ENCODE measurements around the gene ZNF804B. TPM values are rescaled to one million over a fixed set of nuclear protein-coding genes. Genes with fewer than 3 reads are reported as not detected.

The ZNF804B gene
- total RNA-seq, 1 donor from 2014 or later: not detected

GRCh38 chr7:88942815-88943501 is 183.5 kb downstream of the ZNF804B start:
- intact Hi-C loops (cut with micrococcal nuclease): no loop called here
- DNase-seq (no peak), ATAC-seq (no peak)

- intact Hi-C loops (cut with micrococcal nuclease): no loop called here
- DNase-seq: no peak
Measured at GRCh38 chr7:88951826-88952225, 192.3 kb downstream of the ZNF804B start.

GRCh38 chr7:88964418-88964817 is 204.9 kb downstream of the ZNF804B start:
- DNase-seq: no peak
- intact Hi-C loops (cut with micrococcal nuclease): no loop called here
- no peak for ATAC-seq

More at GRCh38 chr7:88951826-88952225, 192.3 kb downstream of the ZNF804B start:
- ATAC-seq: no peak

DNA sequence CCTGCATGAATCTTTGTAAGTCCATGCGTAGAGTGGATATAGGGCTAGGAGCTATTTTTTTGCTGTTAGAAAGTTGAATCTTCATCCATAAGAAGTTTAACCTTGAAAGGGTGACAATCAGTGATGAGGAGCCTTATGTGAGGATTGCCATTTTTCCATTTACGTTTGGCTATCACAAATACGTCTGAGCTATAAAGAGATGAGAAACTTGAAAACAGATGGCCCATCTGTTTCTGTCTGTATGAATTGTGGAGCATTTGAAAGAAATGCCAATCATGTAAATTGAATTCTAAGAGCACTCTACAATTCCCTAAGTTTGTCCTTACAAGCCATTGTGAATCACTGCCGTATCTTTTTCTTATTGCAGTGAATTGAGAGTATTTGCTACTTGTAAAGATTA is 205.9 kb downstream of the ZNF804B start:
- DNase-seq (no peak), ATAC-seq (no peak)
- intact Hi-C loops (cut with micrococcal nuclease): no loop called here

GRCh38 chr7:88967432-88967831 is 207.9 kb downstream of the ZNF804B start:
- intact Hi-C loops (cut with micrococcal nuclease): no loop called here
- ATAC-seq: no peak
- no peak for DNase-seq

DNA sequence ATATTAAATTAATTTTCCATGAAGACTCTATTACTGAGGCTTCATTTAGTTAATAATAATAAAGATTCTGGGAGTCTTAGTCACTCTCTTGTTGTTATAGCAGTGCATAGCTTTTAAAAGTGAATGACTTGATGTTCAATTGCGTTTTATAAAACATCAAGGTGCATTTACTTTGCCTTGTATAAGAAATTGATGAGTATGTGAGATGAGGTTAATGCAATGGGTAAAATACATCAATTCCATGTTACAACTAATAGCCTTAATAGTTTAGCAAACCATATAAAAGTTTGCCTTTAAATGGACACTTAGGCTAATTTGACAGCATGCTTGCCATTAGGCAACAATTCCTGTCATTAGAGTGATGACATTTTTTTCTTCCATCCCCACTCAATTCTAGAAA is 209.7 kb downstream of the ZNF804B start:
- intact Hi-C loops (cut with micrococcal nuclease): no loop called here
- no peak for DNase-seq
- no peak for ATAC-seq

DNA sequence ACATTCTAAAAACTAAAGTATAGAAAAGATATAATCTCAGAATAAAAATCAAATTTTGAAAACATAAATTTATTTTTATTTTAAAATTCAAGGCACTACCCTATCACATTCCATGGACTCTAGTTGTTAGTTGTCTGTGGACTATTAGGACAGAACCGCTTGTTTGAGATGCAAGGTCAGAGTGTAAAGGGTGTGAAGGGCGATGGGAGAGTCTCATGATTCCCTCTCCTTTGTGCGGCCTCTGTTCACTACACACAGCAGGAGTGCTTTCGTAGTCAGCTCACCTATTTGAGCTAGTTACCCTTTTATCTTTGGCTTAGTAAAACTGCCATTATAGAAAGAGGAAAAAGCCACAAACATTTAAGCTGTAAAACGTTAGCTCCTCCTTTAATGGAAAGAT is 225.8 kb downstream of the ZNF804B start:
- intact Hi-C loops (cut with micrococcal nuclease): no loop called here
- no peak for ATAC-seq
- DNase-seq: no peak

DNA sequence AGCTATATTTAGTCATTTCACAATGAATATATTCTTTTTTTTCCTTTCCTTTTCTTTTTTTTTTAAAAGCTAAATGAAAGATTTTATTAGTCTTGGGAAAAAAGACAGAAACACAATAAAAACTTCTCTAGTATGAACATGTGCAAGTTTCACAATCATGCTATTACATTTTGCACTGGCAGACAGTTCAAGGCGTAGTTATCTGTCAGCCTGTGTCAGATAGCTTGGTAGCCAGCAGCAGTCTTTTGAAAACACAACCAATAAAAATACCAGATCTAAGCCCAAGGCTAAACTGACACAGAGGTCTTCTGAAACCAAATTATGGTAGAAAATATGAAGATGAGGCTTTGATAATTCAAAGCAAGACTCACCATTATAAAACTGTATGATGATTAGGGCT is 241.8 kb downstream of the ZNF804B start:
- intact Hi-C loops (cut with micrococcal nuclease): no loop called here
- no peak for ATAC-seq
- no peak for DNase-seq

DNA sequence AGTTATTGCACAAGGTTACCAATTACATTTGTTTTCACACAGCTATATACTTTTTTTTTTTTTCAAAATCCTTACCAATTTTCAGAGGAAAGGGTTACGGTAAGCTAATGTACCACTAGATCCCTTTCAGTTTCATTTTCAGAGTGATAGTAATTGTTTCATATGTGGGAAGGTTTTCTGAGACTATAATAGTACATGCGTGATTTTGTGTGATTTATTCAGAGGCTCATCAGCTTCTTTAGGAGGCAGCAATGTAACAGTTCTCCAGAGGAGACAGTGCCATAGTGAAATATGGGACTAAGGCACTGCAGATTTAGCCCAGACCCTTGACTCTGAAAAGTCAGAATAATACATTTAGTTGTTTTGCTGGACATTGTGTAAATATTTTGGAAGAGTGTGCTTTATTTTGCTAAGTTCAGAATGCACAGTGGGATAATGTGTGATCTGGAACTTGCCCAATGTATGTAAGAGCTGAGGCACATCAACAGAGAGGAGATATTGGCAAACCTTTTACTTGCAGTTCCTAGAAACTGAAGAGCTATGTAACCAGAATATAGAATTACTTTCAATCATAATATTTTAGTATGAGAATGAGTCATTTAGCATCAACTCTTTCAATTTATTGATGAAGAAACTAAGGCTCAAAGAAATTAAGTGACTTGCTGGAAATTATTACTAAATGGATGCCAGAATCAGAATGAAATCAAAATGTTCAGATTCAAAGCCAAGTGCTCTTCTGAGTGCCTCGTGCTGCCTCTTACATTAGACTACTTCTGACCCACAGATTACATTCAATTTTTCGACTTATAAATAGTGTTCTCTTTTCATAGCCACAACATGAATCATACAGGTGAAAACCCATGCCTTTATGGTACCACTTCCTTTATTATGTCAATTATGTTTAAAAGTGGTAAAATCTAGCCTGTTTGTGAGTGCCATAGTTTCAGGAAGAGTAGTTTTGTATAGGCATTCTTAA is 243.8 kb downstream of the ZNF804B start:
- DNase-seq (no peak), ATAC-seq (no peak)
- intact Hi-C loops (cut with micrococcal nuclease): no loop called here

DNA sequence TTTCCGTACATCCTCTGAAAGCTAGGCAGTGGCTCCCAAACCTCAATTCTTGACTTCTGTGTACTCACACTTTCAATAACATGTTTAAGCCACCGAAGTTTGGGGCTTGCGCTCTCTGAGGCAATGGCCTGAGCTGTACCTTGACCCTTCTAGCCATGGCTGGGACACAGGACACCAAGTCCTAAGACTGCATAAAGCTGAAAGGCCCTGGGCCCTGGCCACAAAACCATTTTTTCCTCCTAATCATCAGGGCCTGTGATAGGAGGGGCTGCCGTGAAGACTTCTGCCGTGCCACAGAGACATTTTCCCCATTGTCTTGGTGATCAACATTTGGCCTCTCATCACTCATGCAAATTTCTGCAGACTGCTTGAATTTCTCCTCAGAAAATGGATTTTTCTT is 252.5 kb downstream of the ZNF804B start:
- ATAC-seq: no peak
- DNase-seq: no peak
- intact Hi-C loops (cut with micrococcal nuclease): no loop called here

GRCh38 chr7:89017695-89018094 is 258.2 kb downstream of the ZNF804B start:
- ATAC-seq (no peak), DNase-seq (no peak)
- intact Hi-C loops (cut with micrococcal nuclease): no loop called here

DNA sequence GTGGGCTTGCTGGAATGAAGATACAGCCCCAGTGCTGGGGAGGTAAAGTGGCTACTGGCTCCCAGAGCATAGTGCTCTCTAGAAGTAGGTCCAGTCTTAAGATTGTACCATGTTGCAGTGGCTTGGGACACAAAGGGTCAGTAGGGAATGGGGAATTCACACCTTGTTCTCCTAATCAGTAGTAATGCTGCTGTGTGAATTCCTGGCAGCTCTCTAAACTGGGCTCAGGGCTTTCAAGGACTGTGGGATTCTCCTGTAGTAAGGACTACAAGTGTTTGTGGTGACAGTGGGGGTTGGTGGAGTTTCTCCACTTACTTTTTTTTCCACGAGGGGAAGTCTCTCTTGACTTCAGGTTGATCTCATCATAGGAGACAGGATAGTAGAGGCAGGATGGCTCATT is 262.2 kb downstream of the ZNF804B start:
- intact Hi-C loops (cut with micrococcal nuclease): no loop called here
- ATAC-seq (no peak), DNase-seq (no peak)

DNA sequence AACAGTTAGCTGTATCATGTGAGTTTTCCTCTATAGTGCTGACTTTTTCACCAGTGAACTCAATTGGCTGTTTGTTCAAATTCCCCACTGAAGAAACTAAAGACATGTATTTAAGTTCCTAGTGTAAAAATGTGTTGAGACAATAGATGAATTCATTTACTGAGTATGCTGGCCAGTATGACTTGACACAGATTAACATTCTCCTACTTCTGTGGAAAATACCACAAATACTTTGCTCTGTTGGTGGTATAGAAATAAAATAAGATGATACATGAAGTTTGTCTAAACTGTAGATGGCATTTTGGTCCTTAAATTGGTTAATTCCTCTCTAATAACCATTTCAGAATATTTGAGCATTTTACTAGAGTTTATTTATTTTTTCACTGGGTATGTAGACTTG is 263.7 kb downstream of the ZNF804B start:
- ATAC-seq (no peak), DNase-seq (no peak)
- intact Hi-C loops (cut with micrococcal nuclease): no loop called here

- no peak for DNase-seq
- no peak for ATAC-seq
- intact Hi-C loops (cut with micrococcal nuclease): no loop called here
Measured at GRCh38 chr7:89023877-89024276, 264.4 kb downstream of the ZNF804B start.

DNA sequence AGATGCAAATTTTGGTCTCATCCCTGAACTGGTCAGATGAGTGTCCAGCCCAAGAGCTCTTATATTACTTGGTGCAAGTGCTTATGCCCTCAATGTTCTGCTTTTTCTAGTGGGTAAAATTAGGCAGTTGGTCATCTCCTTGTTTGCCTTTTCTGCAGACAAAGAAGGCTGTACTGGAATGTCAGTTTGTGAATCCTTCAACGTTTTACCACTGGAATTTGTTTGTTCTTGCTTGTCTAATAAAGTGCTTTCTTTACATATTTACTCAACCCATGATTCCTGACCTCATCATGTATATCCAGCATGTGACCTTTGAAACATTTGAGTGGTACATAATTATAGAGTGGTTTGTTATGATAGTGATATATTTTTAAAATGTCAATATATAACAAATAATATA is 268.3 kb downstream of the ZNF804B start:
- DNase-seq: no peak
- intact Hi-C loops (cut with micrococcal nuclease): no loop called here
- no peak for ATAC-seq

DNA sequence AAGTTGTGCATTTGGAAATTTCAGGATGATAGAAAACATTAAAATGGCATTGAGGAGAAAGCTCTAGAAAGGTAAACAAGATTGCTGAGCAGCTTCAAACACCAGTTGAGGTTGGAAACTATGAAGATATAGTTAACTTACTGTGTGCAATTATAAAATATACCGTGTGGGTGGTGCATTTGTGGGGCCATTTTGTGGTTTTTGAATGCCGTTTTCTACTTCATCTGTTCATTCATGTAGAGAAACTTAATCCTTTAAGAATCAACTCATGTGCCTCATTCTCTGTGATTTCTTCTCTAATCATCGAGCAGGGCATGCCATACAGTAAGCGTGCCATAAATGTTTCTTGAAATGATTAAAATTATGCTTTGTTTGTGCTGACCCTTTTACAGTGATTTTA is 268.8 kb downstream of the ZNF804B start:
- DNase-seq (no peak), ATAC-seq (no peak)
- intact Hi-C loops (cut with micrococcal nuclease): no loop called here

DNA sequence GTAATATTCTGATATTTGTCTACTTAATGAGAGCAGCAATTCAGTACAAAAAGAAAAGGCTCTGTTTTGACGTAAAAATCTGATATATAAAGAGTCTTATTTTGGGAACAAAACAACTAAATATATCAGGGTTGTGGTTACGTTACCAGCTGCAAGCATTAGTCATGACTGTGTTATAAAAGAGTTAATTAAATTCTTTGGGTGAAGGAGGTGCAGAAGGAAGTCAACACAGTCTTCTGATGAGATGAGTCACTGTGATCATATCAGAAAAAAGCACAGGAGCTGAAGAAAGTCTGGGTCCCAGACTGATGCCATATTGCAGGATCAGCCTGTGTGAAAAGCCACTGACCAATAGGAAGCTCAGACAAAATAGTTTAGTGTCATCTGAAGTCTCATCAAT is 270.4 kb downstream of the ZNF804B start:
- ATAC-seq: no peak
- intact Hi-C loops (cut with micrococcal nuclease): no loop called here
- DNase-seq: no peak

GRCh38 chr7:89041240-89041639 is 281.7 kb downstream of the ZNF804B start:
- DNase-seq: no peak
- intact Hi-C loops (cut with micrococcal nuclease): no loop called here
- ATAC-seq: no peak

GRCh38 chr7:89042940-89043339 is 283.4 kb downstream of the ZNF804B start:
- intact Hi-C loops (cut with micrococcal nuclease): no loop called here
- DNase-seq: no peak
- no peak for ATAC-seq

GRCh38 chr7:89049043-89049442 is 289.5 kb downstream of the ZNF804B start:
- no peak for ATAC-seq

GRCh38 chr7:89053130-89053529 is 293.6 kb downstream of the ZNF804B start:
- no peak for ATAC-seq
- DNase-seq: no peak
- intact Hi-C loops (cut with micrococcal nuclease): no loop called here

More at GRCh38 chr7:89049043-89049442, 289.5 kb downstream of the ZNF804B start:
- no peak for DNase-seq
- intact Hi-C loops (cut with micrococcal nuclease): no loop called here

Measured in left ventricle myocardium superior (tissue), 1 donor.